Upper lobe of left lung (tissue), 4 donors: ENCODE results near the gene TAF11L13.

Experiments used
- CTCF ChIP-seq, 6 experiments: fragments of 450-650 bp in 4 of 6; fragments of 200-600 bp in 2 of 6; sonication (generic) in 2 of 6; IDR thresholded peaks; one replicate each; pipeline ENCODE4 v1.5.1; 2016 to 2019; ENCODE audit warnings: antibody characterized with exemption in 6 of 6
- POLR2AphosphoS5 ChIP-seq, 2 donors: sonication (generic); formaldehyde crosslinking; IDR thresholded peaks; one replicate each; pipeline ENCODE4 v1.5.1; 2017; ENCODE audit warnings: antibody characterized with exemption in 2 of 2

DNA sequence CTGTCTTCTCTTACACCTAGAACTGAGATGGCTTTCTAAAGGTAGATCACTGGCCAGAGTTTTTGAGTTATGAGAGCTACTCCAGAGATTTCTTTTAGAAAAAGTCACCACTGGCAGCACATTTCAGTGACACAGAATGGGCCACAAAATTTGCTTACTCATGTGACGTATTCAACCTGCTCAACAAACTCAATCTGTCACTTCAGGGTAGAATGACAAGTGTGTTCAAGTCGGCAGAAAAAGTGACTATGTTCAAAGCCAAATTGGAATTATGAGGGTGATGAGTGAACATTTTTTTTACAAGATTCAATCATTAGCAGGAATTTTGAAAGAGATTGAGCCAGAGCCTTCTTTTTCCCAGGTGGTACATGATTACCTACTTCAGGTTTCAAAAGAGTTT is 48.8 kb downstream of the TAF11L13 start:
- no peak for TF ChIP-seq CTCF (IDR thresholded peaks at IDR 0.05)
- no peak for TF ChIP-seq POLR2AphosphoS5 (IDR thresholded peaks at IDR 0.05)
